Mucosa of stomach (tissue), 1 donor: ENCODE measurements around the gene PRSS16.

ENCODE experiments used
- H3K27me3 ChIP-seq: one replicate; pipeline ENCODE4 v1.7.0; 2013; ENCODE audit warnings: mild to moderate bottlenecking, low read length; ENCODE audit not compliant: control insufficient read depth, insufficient read depth
- H3K36me3 ChIP-seq: one replicate; pipeline ENCODE4 v1.7.0; 2013; ENCODE audit warnings: low read length; ENCODE audit not compliant: control insufficient read depth, insufficient read depth
- H3K4me1 ChIP-seq: one replicate; pipeline ENCODE4 v1.7.0; 2013; ENCODE audit warnings: mild to moderate bottlenecking, low read length; ENCODE audit not compliant: control insufficient read depth, insufficient read depth
- H3K4me3 ChIP-seq: one replicate; pipeline ENCODE4 v1.7.0; 2013; ENCODE audit warnings: low read length
- H3K9ac ChIP-seq: one replicate; pipeline ENCODE4 v1.7.0; 2013; ENCODE audit warnings: mild to moderate bottlenecking, low read length, moderate library complexity
- H3K9me3 ChIP-seq: one replicate; pipeline ENCODE4 v1.7.0; 2013; ENCODE audit warnings: mild to moderate bottlenecking, low read length, moderate library complexity; ENCODE audit not compliant: control insufficient read depth
- donor health status: Pancreatic carcinoma.

The PRSS16 gene

DNA sequence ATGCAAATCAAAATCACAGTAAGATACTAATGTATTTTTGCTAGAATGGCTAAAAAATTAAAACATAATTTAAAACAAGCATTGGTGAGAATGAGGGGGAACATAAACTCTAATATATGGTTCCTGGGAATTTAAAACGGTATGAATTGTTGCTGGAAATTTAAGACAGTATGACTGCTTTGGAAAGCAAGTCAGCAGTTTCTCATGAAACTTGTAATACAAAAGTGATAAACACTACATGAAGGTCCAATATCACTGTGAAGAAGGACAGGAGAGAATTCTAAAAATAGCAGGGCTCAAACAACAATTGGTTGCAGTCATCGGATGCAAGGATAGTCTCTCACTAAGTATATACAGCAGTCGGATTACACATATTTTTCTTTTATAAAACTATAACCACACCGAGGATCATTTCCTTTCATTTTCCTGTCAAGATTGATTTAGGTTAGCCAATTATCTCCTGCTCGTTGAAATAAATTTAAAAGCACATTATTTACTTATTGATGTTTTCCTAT is 18.5 kb upstream of the PRSS16 start:
- Histone ChIP-seq H3K36me3 (no peaks in the 10 kb centered on the region), H3K9ac (no peak overlapping the region), H3K27me3 (peaks cover 13% of the 10 kb centered on the region), H3K4me1 (no peaks in the 10 kb centered on the region), H3K9me3 (no peaks in the 10 kb centered on the region), H3K4me3 (no peak overlapping the region)

DNA sequence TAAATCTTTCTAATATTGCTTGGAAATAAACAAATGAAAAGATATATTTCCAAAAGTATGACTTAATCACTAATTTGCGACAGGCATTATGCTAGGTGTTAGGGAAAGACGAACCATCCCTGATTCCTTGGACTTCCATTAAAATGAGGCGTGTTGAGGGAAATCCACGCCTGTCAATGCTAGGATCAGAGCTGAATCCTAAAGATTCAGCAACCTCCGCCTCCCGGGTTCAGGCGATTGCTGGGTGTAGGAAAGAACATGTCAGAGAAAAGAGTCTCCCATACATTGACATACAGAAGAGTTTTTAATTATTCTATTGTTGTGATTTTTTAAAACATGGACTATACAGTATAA is 16.8 kb upstream of the PRSS16 start:
- H3K4me3 ChIP-seq = no peak overlapping the region
- no peaks in the 10 kb centered on the region for H3K4me1 ChIP-seq
- H3K9me3 ChIP-seq = no peaks in the 10 kb centered on the region
- peaks cover 28% of the 10 kb centered on the region for H3K27me3 ChIP-seq
- no peaks in the 10 kb centered on the region for H3K36me3 ChIP-seq
- no peak overlapping the region for H3K9ac ChIP-seq

DNA sequence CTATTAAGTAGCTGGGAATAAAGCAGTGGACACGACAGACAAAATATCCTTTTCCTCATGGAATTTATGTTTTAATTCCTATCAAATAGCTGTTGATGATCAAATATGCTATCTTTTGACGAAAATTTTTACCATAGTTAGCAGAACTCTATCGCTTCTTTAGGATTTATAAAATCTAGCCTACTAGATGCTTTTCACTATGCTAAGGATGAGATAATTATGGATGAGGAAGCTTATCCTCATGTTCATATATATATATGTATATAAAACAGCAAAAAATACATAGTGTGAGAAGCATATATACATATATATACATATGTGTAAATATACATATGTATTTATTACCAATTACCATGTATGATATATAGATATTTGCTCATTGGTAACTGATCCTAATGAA is 12.9 kb upstream of the PRSS16 start:
- H3K4me1 ChIP-seq = no peaks in the 10 kb centered on the region
- no peak overlapping the region for H3K9ac ChIP-seq
- H3K9me3 ChIP-seq = no peaks in the 10 kb centered on the region
- no peaks in the 10 kb centered on the region for H3K36me3 ChIP-seq
- H3K27me3 ChIP-seq = peaks cover 57% of the 10 kb centered on the region
- H3K4me3 ChIP-seq = no peak overlapping the region

DNA sequence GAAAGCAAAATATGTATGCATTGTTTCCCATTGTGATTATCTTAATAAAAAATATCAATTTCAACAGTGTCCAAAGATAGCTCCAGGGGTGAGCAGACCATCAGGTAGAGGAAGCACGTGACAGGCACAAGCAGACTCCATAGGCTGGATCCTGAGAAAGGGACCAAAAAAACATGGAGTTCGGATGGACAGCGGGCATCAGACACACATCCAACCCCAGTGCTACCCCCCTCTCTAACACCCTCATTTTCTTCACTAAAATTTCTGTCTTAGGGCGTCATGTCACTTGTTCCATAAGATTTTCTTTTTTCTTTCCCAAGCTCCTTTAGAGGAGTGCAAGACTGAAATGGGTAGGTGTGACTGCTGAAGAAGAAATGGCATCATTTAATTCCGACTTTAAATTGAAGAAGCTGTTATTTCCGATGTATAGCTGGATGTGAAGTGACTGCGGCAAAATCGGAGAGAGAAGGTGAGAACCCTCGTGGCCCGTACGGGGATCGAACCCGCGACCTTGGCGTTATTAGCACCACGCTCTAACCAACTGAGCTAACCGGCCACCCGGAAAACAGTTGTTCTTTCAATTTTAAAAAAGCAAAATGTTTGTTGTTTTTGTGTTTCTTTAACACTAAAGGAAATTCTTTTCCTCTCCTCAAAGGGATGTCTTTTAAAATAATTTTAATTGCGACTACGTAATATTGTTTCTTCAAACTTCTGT is 10.3 kb upstream of the PRSS16 start:
- Histone ChIP-seq H3K4me3 (no peak overlapping the region), H3K4me1 (no peaks in the 10 kb centered on the region), H3K27me3 (peaks cover 55% of the 10 kb centered on the region), H3K9me3 (no peaks in the 10 kb centered on the region), H3K9ac (no peak overlapping the region), H3K36me3 (no peaks in the 10 kb centered on the region)

DNA sequence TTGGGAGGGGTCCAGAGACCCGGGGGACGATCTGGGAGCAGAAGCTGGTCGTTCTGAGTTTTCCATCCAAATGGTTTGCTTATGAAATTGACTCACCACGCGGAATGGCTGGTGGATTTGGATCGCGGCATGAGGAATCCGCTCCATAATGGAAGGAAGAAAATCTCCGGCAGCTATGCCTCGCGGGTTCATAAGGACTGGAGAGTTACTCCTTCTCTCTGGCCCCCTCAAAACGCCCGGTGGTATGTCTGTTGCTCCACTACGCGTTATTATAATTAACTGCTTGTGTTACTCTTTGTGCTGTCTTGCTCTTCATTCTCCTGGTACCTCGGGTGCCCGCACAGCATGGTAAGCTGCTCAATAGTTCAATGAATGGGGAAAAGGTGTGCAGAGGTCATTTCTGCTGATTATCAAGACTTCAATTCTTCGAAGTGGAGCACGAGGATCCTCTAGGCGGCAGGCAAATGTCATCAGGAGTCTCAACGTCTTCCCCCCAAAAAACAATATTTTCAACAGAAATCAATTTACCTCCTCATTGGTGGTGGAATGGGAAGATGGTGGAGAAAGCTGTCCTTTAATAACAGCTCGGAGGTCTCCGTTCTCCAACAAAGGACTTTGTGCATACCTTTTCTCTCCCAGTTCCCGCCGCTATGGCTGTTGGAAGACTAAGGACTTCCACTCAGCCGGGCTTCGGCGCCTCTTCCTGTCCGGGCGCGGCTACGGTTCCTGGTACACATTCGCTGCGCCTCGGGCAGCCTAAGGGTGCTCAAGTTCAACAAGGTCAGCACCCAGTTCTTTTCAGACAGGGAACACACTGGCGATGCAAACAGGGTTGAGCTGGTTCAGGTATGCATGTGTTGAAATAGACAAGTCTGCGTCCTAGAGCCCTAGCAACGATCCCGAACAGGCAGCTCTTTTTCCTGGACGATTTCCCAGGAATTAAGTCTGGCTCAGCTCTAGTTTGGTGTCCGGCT is 9.2 kb upstream of the PRSS16 start:
- Histone ChIP-seq H3K4me3 (no peak overlapping the region), H3K36me3 (no peaks in the 10 kb centered on the region), H3K9ac (no peak overlapping the region), H3K27me3 (peaks cover 58% of the 10 kb centered on the region), H3K9me3 (no peaks in the 10 kb centered on the region), H3K4me1 (no peaks in the 10 kb centered on the region)

DNA sequence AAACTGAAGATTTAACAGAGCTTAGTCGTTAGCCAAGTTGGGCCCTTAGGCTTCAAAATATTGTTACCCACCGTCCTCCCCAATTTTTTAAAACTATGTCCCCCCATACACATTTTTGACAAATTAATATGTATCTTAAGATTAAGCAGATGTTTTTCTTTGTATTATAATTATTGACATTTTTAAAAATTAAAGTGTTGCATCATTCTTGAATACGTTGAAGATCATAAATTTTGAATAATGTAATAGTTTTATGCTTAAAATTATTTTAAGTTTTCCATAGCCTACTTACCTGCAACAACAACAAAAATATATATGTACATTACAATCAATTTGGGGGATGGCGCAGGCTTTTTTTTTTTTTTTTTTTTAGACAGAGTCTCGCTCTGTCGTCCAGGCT is 8.2 kb upstream of the PRSS16 start:
- Histone ChIP-seq H3K27me3 (peaks cover 56% of the 10 kb centered on the region), H3K9me3 (no peaks in the 10 kb centered on the region), H3K36me3 (no peaks in the 10 kb centered on the region), H3K4me3 (no peak overlapping the region), H3K4me1 (no peaks in the 10 kb centered on the region), H3K9ac (no peak overlapping the region)

DNA sequence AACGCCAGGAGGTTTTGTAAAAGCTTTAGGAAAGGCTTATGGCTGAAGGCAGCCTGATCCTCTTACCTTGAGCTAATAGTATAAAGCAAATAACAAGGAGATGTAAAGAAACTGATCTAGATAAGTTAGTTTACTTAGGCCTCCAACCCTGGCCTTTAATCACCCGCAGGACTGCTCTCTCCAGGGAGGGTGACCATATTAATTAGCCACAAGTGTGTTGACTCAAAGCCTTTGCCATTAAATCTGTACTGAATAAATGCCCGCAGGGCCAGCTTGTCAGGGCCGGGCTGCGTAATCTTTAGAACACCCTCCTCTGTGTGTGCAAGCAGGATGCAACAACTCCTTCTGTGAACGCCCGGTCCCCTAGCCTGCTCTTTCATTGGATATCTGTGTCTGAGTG is 6.1 kb upstream of the PRSS16 start:
- H3K27me3 ChIP-seq = peaks cover 38% of the 10 kb centered on the region
- no peaks in the 10 kb centered on the region for H3K4me1 ChIP-seq
- no peak overlapping the region for H3K4me3 ChIP-seq
- no peaks in the 10 kb centered on the region for H3K9me3 ChIP-seq
- H3K9ac ChIP-seq = no peak overlapping the region
- no peaks in the 10 kb centered on the region for H3K36me3 ChIP-seq

DNA sequence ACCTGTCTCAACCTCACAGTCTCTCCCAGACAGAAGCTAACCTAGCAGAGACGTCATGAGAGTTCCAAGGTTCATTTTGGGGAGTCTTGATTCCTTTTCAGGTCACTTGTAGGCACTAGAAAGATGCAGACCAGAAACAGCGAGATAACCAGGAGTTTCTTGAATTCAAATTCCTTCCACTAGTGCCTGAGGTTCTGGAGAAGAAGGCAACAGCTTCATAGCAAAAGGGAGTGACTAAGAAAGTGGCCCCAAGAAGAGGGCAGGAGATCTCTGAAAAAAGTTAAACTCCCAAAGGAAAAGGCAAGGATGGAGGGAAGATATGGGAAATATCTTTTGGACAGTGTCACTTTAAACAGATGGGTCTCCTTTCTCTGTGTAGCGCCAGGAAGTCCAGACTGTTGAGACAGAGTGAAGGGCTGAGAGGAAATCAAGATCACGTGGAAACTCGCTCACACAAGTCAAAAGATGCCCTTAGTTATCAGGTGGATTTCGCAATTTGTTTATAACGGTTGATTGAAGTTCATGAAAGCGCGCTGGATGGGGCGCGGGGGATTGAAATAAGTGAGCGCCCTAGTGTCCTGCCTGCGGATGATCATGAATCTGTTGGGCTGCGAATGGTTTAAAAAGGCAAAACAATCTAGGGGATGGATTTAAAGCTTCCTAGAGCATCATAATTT is 4.8 kb upstream of the PRSS16 start:
- Histone ChIP-seq H3K36me3 (no peaks in the 10 kb centered on the region), H3K4me1 (no peaks in the 10 kb centered on the region), H3K9me3 (no peaks in the 10 kb centered on the region), H3K27me3 (peaks cover 34% of the 10 kb centered on the region), H3K4me3 (no peak overlapping the region), H3K9ac (no peak overlapping the region)

DNA sequence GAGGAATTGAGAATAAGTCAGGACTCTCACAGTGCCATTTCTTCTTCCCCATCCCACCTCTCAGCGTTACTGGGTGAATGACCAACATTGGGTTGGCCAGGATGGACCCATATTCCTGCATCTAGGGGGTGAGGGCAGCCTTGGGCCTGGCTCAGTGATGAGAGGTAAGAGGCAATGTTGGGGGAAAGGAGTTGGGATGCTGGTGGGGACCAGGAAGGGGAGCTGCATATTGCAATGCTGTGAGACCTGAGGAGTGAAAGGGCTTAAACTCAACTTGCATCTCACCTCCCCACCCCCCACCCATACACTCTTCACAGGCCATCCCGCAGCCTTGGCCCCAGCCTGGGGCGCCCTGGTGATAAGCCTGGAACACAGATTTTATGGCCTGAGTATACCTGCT is 1.3 kb downstream of the PRSS16 start:
- Histone ChIP-seq H3K36me3 (no peaks in the 10 kb centered on the region), H3K9me3 (no peaks in the 10 kb centered on the region), H3K9ac (no peak overlapping the region), H3K4me3 (no peak overlapping the region), H3K27me3 (peaks cover 40% of the 10 kb centered on the region), H3K4me1 (peaks cover 4% of the 10 kb centered on the region)

DNA sequence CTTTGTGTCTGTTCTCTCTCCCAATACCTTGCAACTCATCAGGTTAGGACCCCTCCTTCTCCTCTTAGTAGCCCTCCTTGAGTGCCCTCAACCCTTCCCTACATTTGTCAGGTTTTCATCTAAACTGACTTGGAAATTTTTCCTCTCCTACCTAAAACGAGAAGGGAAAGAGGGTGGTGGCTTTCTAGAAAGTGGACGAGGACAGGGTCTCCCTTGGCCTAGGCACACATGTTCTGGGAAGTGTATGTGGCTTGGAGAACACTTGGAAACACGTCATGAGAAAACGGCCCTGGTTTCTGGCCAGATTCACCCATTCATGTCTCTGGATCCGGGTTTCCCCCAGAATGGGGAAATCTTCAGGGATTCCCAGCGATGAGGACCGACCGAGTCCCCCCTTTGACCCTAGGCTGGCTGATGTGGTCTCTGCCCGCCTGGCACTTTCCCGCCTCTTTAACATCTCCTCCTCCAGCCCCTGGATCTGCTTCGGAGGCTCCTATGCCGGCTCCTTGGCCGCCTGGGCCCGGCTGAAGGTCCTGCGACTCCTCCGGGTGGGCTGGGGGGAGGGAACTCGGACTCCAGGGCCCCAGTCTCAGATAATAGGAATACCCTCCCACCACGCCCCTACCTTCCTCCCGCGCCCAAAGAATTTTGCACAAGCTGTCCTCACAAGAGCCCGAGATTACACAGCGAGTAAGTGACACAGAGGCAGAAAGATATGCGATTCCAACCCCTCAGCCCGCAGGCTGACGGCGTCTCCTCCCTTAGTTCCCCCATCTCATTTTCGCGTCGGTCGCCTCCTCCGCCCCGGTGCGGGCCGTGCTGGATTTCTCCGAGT is 3.0 kb downstream of the PRSS16 start:
- Histone ChIP-seq H3K36me3 (no peaks in the 10 kb centered on the region), H3K4me3 (peak overlapping the region; percentile 88), H3K9ac (peak overlapping the region; percentile 85), H3K9me3 (no peaks in the 10 kb centered on the region), H3K27me3 (peaks cover 40% of the 10 kb centered on the region), H3K4me1 (peaks cover 4% of the 10 kb centered on the region)

DNA sequence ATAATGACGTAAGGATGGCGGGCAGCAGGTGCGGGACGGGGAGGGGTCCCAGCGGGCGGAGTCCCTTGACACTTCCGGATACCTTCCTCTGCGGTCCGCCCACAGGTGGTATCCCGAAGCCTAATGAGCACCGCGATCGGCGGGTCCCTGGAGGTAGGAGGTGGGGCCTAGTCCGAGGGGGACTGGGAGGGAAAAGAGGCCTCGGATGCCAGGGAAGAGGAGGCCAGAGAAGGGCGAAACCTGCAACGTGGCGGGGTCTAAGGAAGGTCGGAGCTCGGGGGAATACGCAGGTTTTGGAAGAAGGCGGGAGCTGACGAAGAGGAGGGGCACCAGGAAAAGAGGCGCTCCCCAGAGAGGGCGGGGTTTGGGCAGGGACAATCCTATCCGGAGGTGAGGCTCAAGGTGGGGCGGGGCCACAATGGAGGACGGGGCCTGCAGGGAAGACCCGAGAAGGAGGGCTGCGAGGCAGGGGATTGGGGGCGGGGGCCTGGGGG is 3.7 kb downstream of the PRSS16 start:
- peak overlapping the region; percentile 85 for H3K9ac ChIP-seq

More for the DNA sequence above, 3.7 kb downstream of the PRSS16 start:
- no peaks in the 10 kb centered on the region for H3K9me3 ChIP-seq
- no peaks in the 10 kb centered on the region for H3K36me3 ChIP-seq
- peaks cover 4% of the 10 kb centered on the region for H3K4me1 ChIP-seq
- H3K27me3 ChIP-seq = peaks cover 40% of the 10 kb centered on the region
- peak overlapping the region; percentile 88 for H3K4me3 ChIP-seq
